Nephron (organoid): ENCODE data around the gene SBK3.

Experiments
- H3K27ac Mint-ChIP-seq, 3 experiments: 2 replicates each; pipeline ENCODE4 v1.8.0; 2020; ENCODE audit warnings: mixed read lengths in 3 of 3, mild to moderate bottlenecking in 2 of 3, moderate library complexity in 1 of 3
- H3K27me3 Mint-ChIP-seq: 2 replicates; pipeline ENCODE4 v1.8.0; 2021; ENCODE audit warnings: low read depth, mild to moderate bottlenecking, moderate library complexity, mixed read lengths
- H3K36me3 Mint-ChIP-seq: 2 replicates; pipeline ENCODE4 v1.8.0; 2020; ENCODE audit warnings: low read depth, mixed read lengths
- H3K4me1 Mint-ChIP-seq: 2 replicates; pipeline ENCODE4 v1.8.0; 2020; ENCODE audit warnings: mixed read lengths
- H3K4me3 Mint-ChIP-seq, 3 experiments: 2 replicates each; pipeline ENCODE4 v1.8.0; 2020; ENCODE audit warnings: mild to moderate bottlenecking in 3 of 3, mixed read lengths in 3 of 3, moderate library complexity in 2 of 3
- H3K9me3 Mint-ChIP-seq: 2 replicates; pipeline ENCODE4 v1.8.0; 2020; ENCODE audit warnings: mixed read lengths
- CTCF ChIP-seq, 3 experiments: fragments of 200-600 bp; sonication (generic); IDR thresholded peaks; one replicate each; pipeline ENCODE4 v1.5.0; 2021; ENCODE audit warnings: antibody characterized with exemption in 3 of 3; ENCODE audit not compliant: unreplicated experiment in 3 of 3

Gene SBK3

GRCh38 chr19:55527197-55528029, 17.9 kb downstream of the SBK3 start:
- Mint-ChIP-seq H3K4me1 (peaks cover 13% of the 10 kb centered on the region), H3K4me3 (no peak overlapping the region), H3K9me3 (no peaks in the 10 kb centered on the region), H3K27ac (no peak overlapping the region), H3K27me3 (peaks cover 11% of the 10 kb centered on the region), H3K36me3 (no peaks in the 10 kb centered on the region)
- no peak for TF ChIP-seq CTCF (IDR thresholded peaks at IDR 0.05; ENCODE audit: unreplicated experiment in 3 of 3)

- Mint-ChIP-seq H3K4me3 (no peak overlapping the region), H3K9me3 (no peaks in the 10 kb centered on the region), H3K27me3 (peaks cover 15% of the 10 kb centered on the region), H3K27ac (no peak overlapping the region), H3K4me1 (peaks cover 19% of the 10 kb centered on the region), H3K36me3 (no peaks in the 10 kb centered on the region)
- no peak for TF ChIP-seq CTCF (IDR thresholded peaks at IDR 0.05; ENCODE audit: unreplicated experiment in 3 of 3)
Measured at GRCh38 chr19:55526216-55527196, 18.8 kb downstream of the SBK3 start.

GRCh38 chr19:55525289-55526101, 19.8 kb downstream of the SBK3 start:
- peak overlapping the region in 2 of 3 experiments; percentile 3 to 6 for H3K4me3 Mint-ChIP-seq
- no peaks in the 10 kb centered on the region for H3K9me3 Mint-ChIP-seq
- no peaks in the 10 kb centered on the region for H3K36me3 Mint-ChIP-seq
- TF ChIP-seq CTCF (IDR thresholded peaks at IDR 0.05; ENCODE audit: unreplicated experiment in 3 of 3), result no peak
- peak overlapping the region; percentile 18 to 70 (median 26) for H3K27ac Mint-ChIP-seq
- peaks cover 19% of the 10 kb centered on the region for H3K4me1 Mint-ChIP-seq
- peaks cover 15% of the 10 kb centered on the region for H3K27me3 Mint-ChIP-seq

GRCh38 chr19:55520691-55521292, 24.6 kb downstream of the SBK3 start:
- Mint-ChIP-seq H3K4me1 (peaks cover 19% of the 10 kb centered on the region), H3K4me3 (no peak overlapping the region), H3K27ac (no peak overlapping the region), H3K9me3 (no peaks in the 10 kb centered on the region), H3K36me3 (no peaks in the 10 kb centered on the region), H3K27me3 (peaks cover 15% of the 10 kb centered on the region)
- no peak for TF ChIP-seq CTCF (IDR thresholded peaks at IDR 0.05; ENCODE audit: unreplicated experiment in 3 of 3)
